GM19351 (cell line): ENCODE data around the gene TMC1.

ENCODE experiments used
- ATAC-seq: cut with Tn5 transposase; IDR thresholded peaks from one replicate; pipeline ENCODE4 v1.9.1; 2021; ENCODE audit warnings: mild to moderate bottlenecking, moderate library complexity; ENCODE audit not compliant: unreplicated experiment

TMC1 gene

DNA sequence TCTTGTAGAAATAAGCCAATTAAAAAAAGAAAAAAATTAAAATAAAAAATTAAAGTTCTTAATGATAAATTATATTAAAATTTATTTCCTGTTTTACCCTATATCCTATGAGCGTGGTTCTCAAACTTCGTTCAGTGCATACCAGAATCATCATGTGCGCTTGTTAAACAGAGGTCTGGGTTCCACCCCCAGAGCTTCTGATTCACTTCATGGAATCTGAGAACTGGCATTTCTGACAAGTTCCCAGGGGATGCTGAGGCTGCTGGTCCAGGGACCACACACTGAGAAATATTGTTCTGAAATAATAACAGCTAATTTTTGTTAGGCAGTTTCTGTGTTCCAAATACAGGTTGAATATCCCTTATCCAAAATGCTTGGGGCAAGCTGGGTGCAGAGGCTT lies 79.3 kb downstream of the TMC1 start:
- ATAC-seq: no peak

DNA sequence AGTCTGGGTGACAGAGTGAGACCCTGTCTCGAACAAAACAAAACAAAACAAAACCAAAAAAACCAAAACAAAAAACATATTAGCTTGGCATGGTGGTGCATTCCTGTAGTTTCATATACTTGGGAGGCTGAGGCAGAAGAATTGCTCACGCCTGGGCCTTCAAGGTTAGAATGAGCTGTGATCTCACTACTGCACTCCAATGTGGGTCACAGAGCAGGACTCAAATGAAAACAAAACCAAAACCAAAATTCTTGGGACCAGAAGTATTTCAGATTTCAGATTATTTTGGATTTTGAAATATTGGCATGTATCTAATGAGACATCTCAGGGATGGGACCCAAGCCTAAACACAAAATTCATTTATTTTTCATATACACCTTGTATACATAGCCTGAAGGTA lies 80.2 kb downstream of the TMC1 start:
- ATAC-seq: no peak

DNA sequence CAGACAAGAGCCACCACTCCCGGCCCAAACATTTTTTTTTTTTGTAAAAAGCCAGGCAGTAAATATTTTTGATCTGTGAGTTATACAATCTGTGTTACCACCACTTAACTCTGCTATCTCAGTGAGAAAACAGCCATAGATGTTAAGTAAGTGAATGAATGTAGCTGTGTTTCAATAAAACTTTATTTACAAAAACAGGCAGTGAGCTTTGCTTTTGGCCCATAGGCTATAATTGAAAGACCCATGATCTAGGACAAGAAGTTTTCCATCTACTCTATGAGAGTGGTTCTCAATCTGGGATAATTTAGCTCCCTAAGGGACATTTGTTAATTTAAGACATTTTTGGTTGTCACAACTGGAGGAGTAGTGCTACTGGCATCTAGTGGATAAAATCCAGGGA lies 91.0 kb downstream of the TMC1 start:
- ATAC-seq: no peak

DNA sequence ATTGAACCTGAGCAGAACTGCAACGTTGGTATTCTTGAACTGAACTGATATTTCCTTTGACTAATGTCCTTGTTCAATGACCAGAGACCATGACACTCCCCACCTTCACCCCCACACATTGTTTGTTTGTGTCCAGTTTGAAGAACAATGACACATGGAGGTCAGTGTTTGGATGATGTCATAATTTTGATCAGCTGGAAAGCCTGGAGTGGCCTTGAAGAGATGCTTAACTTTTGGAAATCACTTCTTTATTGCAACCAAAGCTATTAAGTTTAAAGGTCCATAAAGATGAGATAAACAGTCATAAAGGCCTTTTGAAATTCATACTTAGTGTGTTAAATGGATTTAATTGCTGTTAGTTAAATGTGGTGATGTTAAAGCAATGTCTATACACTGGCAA lies 92.7 kb downstream of the TMC1 start:
- ATAC-seq: no peak

DNA sequence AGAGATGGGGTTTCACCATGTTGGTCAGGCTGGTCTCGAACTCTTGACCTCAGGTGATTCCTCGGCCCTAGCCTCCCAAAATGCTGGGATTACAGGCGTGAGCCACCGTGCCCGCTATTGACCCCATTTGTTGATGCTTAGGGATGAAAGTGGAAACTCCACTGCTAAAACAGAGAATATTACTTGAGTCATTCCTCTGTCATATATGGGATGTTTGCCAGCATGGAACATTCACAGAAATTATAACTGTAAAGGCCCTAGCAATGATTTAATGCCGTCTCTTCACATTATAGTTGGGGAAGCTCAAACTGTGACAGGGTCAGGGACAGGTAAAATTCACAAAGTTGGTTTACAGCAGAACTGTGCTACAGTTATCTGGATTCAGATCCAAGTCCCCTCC lies 94.5 kb downstream of the TMC1 start:
- ATAC-seq: no peak

DNA sequence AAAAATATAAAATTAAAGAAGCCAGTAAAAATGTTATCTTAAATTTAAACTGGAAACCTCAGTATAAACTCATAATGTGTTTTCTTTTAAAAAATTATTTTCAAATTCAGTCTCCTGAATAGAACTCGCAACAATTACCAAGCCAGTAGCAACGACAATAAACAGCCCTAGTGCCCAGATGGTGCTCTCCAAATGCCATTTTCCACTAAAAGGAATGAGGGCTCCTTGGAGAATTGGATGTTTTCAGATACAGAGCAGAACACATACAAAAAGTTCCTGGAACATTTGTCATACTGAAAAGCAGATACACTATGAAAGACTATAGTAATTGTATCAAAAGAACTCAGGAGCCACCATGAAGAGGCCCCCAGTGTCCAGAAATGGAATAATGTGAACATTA lies 97.4 kb downstream of the TMC1 start:
- no peak for ATAC-seq

DNA sequence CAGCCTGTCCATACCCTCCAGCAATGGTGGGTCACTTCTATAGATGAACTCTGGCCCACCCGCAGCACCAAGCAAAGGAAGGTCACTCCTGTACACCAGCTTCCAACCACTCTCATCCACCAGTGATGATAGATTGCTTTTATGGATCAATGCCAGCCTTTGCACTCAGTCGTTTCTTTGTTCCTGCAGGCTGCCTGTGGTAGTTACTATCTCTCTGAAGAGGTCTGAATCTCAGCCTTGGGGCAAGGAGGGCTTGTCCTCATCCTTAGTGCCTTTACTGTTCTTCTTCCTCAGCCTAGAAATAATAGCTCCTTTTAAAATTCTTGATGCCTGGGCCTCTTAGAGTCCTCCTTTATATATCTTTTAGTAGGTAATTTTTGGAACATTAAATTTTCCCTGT lies 100.8 kb downstream of the TMC1 start:
- no peak for ATAC-seq

DNA sequence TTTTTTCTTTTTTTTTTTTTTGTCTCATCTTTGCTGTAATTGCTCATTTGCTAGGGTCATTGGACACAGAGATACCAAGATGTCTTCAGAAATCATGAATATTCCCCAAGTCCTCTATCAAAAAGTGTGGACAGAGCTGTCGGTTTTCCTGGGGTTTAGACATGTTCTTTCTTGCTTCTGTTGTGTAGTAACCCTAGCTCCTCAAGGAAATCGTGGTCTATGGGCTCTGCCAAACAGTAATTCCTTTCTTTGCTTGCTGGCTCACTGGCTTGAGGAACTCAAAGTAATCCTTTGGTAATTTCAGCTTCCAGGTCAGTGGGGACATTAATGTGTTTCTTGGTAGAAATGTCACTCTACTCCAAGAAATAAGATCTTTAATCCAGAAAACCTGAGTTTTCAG lies 101.7 kb downstream of the TMC1 start:
- no peak for ATAC-seq

DNA sequence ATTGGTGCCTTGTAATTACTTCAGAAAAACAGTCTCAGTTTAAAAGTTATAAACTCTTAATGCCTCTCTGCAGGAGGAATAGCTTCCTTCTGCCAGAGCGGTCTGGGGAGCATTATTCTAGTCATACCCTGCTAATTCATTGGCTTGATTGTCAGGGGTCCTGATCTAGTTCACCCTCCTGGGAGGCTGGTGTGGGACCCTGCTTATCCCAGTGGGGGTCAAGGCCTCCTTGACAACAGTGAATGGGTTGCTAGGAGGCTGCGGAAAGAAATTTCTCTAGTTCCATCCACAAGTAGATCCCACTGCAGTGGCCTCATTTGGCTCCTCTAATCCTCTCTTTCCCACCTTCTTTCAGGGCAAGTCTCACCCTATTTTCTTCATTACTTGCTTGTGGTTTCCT lies 105.7 kb downstream of the TMC1 start:
- no peak for ATAC-seq

DNA sequence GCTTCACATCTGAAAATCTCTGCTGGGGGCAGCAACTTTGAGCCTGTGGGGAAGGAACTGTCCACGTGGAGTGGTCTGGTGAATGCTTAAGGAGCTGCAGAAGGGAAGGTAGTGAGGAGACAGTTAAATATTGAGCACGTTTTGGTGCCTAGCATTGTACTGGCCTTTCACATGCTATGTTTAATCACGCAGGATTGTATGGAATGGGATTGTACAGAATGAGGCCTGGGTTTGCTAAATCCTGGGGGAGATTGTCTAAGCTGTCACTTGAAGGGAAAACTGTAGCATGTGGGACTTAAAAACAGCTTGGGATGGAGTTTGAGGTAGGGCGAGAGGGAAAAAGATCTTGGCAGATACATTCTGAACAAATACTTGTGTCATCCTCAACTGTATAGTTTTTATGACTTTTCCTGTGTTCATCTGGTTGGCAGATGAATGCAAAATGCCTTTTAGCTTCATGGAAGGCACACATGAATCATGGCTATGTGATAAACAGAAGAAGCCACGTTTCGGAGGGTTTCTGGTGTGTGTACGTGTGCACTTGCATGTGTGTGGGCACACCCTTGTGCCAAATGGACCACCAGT lies 106.6 kb downstream of the TMC1 start:
- ATAC-seq: no peak

DNA sequence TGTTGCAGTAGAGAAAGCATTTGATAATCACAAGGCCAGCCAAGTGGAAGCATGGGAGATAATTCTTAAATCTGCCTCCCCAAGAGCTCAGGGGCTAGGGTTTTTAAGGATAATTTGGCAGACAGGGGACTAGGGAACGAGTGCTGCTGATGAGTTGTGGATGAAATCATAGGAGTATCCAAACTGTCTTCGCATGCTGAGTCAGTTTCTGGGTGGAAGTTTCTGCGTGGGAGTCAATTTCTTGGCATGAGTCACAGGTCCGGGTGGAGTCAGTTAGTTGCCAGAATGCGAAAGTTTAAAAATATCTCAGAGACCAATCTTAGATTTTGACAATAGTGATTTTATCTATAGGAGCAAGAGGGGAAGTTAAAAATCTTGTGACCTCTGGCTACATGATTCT lies 112.6 kb downstream of the TMC1 start:
- no peak for ATAC-seq

DNA sequence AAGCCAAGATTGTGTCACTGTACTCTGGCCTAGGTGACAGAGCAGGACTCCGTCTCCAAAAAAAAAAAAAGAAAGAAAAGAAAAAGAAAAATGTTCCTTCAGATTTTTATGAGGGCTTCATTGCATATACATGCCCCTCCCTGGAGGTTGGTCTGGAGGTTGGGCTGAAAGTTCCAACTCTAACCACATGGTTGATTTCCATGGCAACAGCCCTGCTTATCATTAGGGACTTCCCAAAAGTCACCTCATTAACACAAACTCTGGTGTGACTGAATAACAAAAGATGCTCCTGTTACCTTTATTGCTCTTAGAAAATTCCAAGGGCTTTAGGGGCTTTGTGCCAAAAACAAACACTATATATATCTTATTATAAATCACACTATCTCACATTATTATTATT lies 113.8 kb downstream of the TMC1 start:
- peak; percentile 98 for ATAC-seq

DNA sequence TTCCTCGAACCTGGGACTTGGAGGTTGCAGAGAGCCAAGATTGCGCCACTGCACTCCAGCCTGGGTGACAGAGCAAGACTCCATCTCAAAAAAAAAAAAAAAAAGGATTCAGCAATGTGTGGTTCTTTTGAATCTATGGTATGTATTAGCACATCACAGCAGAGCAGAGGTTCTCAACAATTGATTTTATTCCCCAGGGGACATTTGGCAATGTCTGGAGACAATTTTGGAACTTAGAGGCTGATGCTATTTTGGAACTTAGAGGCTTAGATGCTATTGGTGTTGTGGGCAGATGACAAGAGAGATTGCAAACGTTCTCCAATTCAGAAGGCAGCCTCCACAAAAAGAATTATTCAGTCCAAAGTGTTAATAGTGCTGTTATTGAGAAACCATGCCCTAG lies 115.2 kb downstream of the TMC1 start:
- ATAC-seq: no peak

DNA sequence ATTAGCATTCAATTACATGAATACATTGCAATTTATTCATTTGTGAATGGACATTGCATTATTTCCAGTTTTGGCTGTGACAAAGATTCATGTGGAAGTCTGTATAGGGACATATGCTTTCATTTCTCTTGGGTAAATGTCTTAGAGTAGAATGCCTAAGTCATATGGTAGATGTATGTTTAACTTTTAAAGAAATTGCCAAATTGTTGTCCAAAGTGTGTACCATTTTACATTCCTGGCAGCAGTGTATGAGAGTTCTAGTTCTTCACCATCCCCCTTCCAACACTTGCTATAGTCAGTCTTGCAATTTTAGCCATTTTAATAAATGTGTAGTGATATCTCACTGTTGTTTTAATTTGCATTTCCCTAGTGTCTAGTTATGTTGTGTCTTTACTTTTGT lies 122.2 kb downstream of the TMC1 start:
- no peak for ATAC-seq

DNA sequence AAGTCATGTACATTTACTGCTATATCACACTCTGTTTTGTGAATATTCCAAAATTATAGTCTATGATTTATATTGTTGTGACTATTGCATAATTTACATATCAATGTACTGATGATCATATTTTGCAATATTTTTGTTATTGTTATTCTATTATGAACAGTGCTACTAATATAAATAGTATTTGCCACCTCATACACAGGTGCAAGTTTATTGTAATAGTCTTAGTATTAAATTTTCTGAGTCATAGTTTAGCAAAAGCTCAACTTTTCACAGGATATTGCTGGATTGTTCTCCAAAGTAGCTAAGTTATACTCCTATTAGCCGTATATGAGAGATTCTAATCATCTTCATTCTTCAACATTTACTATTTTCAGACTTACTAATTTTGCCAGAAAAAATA lies 124.7 kb downstream of the TMC1 start:
- ATAC-seq: no peak

DNA sequence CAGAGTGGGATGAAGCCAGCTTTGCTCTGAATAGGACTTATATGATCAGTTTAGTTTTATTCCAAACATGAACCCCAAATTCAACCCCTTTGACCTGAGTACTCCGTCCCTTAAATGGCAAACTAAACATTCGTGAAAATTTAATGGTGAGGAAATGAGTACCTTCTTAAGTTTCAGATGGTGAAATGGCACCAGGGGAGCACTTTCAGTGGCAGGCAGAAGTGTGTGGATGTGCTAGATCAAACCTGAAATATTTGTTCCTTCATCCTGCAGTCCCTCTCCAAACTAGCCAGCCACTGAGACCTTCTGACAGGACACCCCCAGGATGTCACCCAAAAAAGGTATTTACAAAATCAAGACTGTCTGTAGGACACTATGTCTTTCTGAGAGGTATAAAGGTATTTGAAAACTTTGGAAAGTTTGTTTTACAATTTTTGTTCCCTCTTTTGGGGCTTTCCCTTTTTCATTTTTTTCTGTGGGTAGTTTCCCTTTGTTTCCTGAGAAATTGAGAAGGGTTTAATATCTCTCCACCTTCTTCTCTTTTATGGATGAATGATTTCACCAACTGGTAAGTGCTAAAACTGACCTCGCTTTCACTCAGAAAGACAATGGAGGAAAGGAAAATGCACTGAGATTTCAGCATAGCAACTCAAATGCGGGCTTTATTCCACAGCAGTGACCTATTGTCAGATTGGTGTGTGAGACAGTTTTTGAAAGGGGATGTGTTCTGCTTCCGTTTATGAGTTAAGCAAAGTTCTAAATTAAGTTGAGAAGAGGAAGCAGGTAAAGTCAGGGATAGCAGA lies 127.1 kb downstream of the TMC1 start:
- ATAC-seq: peak; percentile 58

DNA sequence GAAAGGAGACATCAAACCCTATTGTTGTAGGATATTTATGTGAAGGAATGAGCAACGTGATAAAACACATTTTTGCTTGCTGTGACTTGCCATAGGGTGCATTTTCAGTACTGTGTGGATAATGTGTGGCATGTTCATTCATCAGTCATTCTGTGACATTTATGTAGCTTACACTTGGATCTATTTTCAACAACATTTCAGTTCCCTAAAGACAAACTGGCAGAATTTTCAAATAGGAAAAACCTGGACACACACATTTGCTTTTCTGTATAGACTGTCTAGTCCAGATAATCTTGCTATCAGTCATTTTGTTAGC lies 127.7 kb downstream of the TMC1 start:
- ATAC-seq: peak; percentile 42

DNA sequence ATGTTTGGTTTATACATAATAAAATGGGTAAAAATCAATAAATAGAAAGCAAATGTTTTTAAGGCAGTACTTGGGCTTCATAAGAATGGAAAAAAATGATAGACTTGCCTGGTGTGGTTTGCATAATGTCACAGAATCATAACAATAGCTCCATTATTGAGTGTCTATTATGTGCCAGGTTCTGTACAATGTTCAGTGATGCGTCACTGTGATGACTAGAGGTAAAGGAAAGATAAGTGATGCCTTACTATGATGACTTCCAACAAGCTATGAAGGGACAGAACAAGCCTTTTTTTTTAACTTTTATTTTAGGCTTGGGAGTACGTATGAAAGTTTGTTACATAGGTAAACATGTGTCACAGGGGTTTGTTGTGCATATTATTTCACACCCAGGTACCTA lies 128.8 kb downstream of the TMC1 start:
- no peak for ATAC-seq

DNA sequence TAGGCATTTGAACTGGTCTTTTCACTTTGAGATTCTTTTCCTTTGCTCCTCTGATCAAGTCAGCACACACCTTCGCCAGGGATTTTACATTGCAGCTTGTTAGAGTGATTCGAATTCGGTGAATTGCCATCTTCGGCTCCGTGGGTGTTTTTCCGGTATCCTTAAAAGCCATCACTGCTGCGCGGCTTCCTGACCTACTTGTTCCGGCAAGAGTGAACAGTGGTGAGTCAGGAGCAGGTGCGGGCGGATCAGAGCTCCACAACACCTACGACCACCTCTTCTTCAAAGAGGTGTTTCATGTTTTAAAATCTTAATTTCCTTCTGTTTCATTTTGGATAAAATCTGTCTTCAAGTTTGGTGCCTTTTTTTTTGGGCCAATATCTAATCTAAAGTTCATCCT lies 134.6 kb downstream of the TMC1 start:
- no peak for ATAC-seq

DNA sequence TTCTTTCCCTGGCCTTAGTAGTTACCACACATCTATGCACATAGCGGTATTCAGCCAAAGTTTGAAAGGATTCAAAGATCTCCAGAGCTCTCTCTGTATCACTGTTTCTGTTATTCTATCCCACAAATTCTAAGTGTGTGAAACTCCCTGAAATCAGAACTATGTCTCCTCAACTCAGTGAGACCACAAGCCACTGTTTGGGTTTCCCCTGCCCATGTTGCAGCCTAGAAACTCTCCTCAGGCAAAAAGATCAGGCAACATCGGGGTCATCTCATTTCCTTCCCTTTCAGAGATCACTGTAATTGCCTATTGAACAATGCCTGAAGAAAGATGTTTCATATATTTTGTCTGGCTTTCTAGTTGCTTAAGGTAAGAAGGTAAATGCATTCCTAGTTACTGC lies 135.6 kb downstream of the TMC1 start:
- ATAC-seq: no peak

DNA sequence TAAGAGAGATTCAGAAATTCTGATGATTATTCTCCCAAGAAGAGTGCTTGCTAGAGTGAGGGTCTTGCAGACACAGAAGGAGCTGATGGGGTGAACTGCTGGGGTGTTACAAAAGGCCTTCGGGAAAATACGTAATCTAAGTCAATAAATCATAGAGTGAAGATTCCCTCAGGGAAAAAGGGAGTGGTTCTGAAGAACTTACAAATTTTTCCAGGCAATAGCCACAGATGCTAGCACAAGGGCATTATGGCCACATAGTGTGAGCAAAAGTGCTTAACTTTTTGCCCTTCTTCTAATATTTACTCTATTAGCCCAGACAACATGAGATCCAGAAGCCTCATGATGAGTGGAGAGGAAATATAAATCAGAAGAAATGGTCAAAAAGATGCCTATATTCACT lies 137.3 kb downstream of the TMC1 start:
- no peak for ATAC-seq

DNA sequence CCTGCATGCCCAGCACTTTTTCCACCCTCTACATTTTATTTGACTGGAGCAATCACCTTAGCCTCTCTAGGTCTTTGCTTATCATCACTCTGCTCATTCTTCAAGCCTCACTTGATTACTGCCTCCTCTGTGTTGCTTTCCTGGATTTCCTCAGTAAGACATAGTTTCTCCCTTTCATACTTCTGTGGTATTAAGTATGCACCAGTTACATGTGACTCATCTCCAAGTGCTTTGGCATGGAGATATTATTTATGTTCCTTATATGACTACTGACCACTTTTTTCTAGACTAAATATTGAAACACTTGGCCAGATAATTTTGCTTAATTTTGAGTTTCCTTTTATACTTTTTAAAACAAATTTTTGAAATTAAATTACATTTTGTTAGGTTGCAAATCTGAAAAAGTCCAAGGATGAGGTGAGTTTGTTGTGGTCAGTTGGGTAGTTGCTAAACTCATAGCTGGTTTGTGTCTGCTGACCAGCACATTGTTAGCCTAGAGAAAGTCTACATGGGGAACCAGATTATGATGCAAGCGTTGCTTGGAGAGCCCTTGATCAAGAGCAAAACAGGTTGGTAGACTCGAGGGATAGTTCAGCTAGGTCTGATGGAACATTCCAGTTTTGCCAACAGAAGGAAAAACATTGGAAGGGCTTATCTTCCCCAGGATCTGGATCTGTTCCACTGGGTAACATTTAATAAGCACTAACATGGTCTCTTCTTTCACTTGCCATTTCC lies 140.2 kb downstream of the TMC1 start:
- ATAC-seq: no peak
